ENCODE data around the gene SCD5.

Gene SCD5

GRCh38 chr4:82708982-82709381 lies 89.6 kb downstream of the SCD5 start:
- TF ChIP-seq, protein P1, sequence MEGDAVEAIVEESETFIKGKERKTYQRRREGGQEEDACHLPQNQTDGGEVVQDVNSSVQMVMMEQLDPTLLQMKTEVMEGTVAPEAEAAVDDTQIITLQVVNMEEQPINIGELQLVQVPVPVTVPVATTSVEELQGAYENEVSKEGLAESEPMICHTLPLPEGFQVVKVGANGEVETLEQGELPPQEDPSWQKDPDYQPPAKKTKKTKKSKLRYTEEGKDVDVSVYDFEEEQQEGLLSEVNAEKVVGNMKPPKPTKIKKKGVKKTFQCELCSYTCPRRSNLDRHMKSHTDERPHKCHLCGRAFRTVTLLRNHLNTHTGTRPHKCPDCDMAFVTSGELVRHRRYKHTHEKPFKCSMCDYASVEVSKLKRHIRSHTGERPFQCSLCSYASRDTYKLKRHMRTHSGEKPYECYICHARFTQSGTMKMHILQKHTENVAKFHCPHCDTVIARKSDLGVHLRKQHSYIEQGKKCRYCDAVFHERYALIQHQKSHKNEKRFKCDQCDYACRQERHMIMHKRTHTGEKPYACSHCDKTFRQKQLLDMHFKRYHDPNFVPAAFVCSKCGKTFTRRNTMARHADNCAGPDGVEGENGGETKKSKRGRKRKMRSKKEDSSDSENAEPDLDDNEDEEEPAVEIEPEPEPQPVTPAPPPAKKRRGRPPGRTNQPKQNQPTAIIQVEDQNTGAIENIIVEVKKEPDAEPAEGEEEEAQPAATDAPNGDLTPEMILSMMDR (IDR thresholded peaks at IDR 0.05; ENCODE audit: low read depth, low read length), result no peak
- H3K4me3 ChIP-seq (ENCODE audit: low read depth, low read length), result no peak overlapping the region

DNA sequence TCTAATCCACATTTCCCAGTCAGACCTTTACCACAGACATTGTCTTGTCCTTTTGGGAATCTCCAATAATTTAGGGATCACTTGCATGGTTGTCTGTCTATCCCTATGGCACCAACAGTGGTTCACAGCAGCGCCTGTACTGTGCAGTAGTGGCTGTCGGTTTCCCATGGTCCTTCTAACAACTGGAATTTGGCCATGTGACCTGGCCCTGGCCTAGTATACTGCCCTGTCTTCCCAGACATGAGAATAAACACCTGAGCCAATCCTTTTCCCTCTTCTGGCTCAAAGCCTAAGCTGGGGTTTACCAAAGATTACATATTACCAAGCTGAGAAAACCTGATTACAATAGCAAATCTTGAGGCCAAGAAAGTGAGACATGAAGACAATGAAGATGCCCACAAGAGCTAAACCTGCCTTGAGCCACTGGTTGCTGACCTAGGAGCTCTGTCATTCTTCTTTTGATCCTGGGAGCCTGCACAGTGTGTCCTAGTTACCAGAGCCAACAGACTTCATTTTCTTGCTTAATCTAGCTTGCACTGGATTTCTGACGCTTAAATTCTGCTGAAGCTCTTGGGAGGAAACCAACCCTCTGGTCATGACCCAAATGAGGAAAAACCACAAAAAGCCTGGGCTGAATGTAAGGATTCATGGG lies 92.1 kb downstream of the SCD5 start:
- TF ChIP-seq, protein P1 (IDR thresholded peaks at IDR 0.05; ENCODE audit: low read depth, low read length), result no peak
- H3K4me3 ChIP-seq (ENCODE audit: low read depth, low read length), result no peak overlapping the region

DNA sequence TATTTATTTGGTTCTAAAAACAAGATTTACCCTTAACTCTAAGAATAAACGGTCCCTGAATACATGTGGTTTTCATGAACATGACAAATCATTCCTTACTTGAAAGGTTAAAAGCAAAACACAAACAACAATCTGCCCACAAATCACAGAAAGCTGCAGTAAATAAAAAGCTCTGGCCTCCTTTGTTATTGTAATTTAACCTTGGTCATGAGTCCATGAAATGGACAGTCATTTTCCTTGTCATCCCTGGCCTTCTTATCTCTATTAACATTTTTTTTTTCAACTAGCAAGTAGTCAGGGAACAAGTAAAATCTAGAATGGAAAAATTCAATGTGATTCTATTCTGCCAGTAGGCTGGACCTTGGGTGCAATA lies 92.7 kb downstream of the SCD5 start:
- H3K4me3 ChIP-seq (ENCODE audit: low read depth, low read length), result no peak overlapping the region

DNA sequence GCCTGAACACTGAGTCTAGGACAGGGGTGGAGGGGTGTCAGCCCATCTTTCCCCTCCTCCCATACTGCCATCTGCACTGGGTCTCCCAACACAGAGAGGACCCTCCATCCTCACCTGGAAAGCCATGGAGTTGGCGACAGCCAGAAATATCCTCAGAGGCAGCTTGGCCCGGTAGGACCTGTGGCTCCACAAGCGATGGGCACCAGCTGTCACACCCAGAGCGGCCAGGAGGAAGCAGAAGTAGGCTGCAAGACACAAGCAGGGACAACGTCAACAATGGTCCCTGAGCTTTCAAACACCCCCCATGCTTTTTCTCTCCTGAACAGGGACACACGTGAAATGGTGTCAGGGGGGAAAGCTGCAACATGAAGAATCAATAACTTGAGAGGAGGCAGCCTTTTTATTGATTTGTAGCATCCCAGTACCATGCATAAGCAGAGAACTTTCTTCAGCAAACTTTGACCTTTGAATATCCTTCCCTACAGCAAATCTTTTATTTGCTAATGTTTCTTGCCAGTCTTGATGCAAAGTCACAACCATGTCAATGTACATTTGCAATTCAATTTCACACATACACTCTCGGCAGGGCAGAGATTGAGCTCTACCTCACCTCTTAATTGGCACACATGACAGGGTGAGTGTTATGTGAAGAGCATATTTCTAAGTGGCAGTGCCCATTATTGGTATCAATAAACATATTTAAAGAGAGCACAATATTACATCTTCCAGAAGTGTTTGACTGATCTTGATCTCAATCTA lies 93.2 kb downstream of the SCD5 start:
- H3K4me3 ChIP-seq (ENCODE audit: low read depth, low read length), result no peak overlapping the region
- TF ChIP-seq, protein P1 (IDR thresholded peaks at IDR 0.05; ENCODE audit: low read depth, low read length), result no peak

More for the DNA sequence above, 92.7 kb downstream of the SCD5 start:
- TF ChIP-seq, protein P1 (IDR thresholded peaks at IDR 0.05; ENCODE audit: low read depth, low read length), result no peak

DNA sequence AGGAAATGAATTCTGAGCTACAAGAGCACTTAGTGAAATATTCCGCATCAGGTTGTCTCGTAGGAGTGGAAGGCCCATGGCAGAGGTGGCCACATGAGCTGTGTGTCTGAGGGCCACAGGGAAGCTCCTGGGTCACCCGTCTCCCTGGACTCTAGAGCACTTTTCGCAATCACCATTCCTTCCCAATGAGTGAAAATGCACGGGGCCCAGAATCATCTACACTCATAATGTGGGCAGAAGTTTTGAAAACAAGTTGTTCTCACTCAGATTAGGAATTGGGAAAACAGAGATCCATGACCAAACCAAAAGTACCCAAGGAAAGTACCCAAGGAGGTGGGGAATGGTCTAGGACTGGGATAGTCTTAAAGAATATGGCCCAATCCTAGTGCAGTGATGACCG lies 94.4 kb downstream of the SCD5 start:
- TF ChIP-seq, protein P1 (IDR thresholded peaks at IDR 0.05; ENCODE audit: low read depth, low read length), result no peak
- no peak overlapping the region for H3K4me3 ChIP-seq (ENCODE audit: low read depth, low read length)

GRCh38 chr4:82698412-82698811 lies 100.2 kb downstream of the SCD5 start:
- no peak overlapping the region for H3K4me3 ChIP-seq (ENCODE audit: low read depth, low read length)
- TF ChIP-seq, protein P1 (IDR thresholded peaks at IDR 0.05; ENCODE audit: low read depth, low read length), result no peak

DNA sequence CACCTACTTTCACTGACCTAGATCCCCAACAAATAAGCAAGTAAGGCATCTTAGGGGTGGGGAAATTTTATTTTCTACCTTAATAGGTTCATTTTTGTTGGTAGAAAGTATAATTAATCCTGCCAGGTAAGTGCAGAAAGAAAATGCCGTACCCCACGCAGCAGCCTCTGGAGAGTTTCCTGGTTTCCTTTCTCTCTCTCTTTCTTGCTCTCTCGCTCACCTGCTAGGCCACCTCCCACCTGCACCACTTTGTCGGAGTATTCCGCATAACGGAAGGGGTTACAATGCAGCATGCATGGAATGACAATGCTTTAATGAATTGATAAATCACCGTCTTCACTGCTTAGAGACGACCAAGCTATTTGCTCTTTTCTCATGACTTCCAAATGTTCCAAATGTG lies 101.0 kb downstream of the SCD5 start:
- TF ChIP-seq, protein P1 (IDR thresholded peaks at IDR 0.05; ENCODE audit: low read depth, low read length), result no peak
- no peak overlapping the region for H3K4me3 ChIP-seq (ENCODE audit: low read depth, low read length)

Data from WI38 (cell line).